GM18861 (cell line): Measurements from ENCODE around the gene CRK.

Experiments used
- ATAC-seq: cut with Tn5 transposase; IDR thresholded peaks from one replicate; pipeline ENCODE4 v1.9.1; 2021; ENCODE audit not compliant: unreplicated experiment

CRK gene

DNA sequence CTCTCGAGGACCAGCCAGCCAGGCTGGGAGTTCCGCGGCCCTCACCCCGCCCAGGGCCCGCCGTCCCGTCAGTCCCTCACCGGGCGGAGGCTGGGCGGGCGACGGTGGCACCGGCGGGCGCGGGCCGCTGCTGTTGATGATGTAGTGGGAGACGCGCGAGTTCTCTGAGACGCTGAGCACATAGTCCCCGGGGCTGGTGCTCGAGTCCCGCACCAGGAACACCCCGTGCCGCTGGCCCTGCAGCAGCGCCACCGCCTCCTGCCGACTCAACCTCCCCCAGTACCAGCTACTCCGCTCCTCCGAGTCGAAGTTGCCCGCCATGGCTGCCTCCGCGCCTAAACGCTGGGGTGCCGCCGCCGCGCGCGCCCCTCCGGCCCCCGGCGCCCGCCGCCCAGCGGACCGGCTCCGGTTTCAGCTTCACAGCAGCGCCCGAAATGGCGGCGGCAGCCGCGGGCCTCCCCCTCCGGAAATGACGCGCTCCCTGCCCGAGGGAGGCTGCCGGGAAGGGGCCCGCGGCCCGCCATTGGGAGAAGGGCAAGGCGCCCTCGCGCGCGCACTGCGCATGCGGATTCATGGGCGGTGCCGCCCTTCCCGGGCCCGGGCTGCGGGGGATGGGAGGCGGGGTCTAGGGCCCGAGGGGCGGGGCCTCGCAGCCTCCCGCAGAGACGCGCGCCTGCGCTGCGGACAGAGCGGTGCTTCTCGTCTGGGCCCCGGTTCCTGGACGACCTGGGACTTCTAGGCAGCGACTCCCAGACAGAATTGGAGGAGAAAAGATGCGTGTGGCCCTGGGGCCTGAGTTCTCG, at the start of gene CRK:
CRK (minus strand) TSS at position 436 of the 803 bp plus-strand sequence; CDS start at position 321, 115 bp downstream.
- ATAC-seq: peak; percentile 71

GRCh38 chr17:1505586-1505985, 49.6 kb upstream of the CRK start:
- ATAC-seq: no peak

GRCh38 chr17:1504866-1505265, 48.8 kb upstream of the CRK start:
- no peak for ATAC-seq

DNA sequence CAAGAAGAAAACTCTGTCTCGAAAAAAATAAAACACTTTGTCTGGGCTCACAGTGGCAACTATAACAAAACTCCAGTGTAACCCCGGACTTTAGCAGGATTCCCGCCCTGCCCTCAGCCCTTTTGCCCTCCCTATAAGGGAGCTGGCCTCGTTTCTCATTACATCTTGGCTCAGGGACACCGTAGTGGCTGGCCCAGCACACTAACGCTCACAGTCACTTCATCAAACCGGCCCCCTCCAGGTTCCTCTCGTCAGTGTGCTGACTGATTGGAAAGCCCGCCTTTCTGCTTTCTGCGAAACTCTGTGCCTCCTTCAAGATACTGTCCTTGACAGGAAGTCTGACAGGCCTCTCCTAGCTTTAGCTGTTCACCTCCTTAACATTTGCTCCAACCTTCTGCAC, 47.7 kb upstream of the CRK start:
- no peak for ATAC-seq

DNA sequence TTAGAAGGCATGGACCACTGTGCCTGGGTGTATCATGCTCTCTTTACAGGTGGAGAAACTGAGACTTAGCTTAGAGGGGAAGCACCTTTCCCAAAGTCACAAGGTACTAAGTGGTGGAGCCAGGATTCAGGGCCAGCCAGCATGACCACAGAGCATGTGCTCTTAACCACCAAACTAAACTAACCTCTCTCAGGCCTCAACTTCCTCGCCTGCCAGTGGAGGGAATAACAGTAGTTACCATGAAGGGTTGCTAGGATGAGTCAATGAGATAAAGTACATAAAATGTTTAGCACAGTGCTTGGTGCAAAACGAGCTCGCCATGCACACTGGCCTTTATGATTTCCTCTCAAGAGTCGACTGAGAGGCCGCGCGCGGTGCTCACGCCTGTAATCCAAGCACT, 42.8 kb upstream of the CRK start:
- no peak for ATAC-seq

GRCh38 chr17:1498233-1498632, 42.2 kb upstream of the CRK start:
- no peak for ATAC-seq

DNA sequence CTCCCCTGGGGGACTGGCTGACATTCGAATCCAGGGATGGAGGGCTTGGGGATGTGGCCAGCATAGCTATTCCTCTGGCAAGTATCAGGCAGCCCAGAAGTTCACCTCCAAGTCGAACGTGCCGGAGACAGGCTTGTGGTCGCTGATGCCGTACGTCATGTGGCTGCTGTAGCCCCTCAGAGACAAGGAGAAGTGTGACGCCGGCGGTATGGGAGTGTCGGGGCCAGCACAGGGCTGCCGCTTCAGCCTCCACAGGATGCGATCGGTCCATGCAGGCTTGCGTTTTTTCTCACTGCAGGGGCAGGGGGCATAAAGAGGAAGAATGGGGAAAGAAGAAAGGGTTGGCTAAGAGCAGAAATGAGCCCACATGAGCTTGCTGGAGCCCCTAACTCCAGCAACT, 41.8 kb upstream of the CRK start:
- no peak for ATAC-seq

GRCh38 chr17:1496869-1497268, 40.8 kb upstream of the CRK start:
- ATAC-seq: no peak

GRCh38 chr17:1495265-1495989, 39.4 kb upstream of the CRK start:
- no peak for ATAC-seq

DNA sequence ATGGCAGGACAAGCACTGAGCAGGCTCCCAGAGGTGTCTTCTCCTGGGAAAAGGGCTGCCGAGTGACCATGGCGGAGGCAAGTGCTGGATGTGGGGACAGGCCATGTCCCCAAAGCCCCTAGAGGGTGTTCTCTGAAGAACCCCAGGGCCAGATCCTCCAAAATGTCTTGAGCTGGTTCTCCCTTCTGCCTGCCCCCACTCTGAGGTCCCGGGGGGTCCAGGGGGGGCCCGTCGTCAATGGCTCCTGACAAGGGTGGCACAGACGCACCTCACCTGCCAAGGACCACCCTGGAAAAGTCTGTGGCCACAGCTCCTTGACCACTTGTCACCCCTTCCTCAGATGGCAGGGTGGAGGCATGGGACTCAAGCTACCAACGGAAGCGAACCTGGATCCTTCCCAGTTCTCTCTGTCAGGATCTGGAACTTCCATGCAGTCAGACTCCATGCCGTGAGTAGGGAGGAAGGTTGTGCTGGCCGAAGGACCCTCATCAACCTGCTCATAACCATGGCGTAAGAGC, 38.8 kb upstream of the CRK start:
- no peak for ATAC-seq

GRCh38 chr17:1494203-1494602, 38.2 kb upstream of the CRK start:
- no peak for ATAC-seq

DNA sequence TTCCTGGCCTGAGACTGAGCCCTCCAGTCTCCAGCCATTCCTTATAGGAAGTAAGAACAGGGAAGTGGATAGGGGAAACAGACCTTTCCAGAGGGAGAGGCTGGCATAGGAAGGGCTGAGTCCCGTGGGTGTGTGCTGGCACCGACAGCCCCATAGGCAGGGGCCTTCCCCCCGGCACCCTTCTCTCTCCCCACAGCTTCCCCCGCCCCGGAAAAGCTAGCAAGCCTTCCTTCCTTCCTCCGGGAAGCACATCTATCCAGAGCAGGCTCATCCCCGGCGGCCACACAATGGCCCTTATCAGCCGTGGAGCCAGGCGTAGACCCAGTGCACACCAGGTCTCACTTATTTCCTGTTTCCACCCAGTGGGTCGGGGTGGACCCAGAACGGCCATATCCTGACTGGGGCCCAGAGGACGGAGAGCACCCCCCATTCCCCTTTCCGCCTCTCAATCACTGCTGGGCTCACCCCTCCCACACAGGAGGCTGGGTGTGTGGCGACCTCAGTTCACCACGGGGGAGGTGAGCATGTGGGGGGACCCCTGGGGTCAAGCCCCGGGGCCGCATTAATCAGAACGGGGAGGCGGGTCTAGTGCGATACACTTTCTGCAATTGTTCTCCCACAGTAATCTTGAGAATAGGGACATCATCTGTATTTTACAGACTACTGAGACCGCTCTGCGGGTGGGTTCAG, 37.4 kb upstream of the CRK start:
- no peak for ATAC-seq

DNA sequence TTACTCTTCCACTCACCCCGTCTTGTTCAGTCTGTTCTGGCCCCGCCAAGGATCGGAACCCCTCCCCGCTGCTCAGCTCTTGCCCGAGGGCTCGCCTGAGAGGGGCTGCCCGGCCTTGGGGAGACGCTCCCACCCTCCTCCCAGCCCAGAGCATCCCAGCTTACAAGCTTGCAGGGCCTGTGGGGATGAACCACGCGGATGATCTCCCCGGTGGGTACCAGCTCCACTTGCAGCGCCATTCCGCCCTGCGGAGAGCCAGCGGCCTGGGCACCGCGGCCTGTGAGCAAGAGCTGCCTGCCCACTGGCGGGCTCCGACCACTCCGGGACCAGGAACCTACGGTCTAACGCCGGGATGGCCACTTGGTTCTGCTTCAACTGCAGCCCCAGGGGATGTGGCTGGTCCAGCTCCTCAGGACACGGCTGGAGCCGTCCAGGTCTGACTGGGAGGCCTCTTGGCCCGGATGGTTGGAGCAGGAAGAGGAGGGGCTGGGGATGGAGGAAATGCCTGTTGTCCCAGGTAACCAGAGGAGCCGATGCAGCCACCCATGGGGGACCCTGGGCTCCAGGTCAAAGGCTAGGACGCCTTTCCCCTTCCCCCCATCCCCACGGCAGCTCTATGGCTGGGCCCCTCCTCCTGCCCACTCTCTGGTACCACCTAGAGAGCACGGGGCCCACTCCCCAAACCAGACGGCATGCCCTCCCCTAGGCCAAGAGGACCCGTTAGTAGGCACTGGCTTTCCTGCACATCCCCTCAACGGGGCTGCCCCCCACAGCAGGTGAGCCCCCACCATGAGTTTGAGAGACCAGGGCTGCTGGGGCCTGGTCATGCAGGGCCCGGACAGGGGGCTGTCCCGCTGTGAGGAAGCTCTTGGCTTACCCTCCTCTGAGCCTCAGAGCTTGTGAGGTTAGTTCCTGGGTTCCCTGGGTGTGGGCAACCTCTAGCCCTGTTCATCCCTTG, 36.5 kb upstream of the CRK start, which contains the start of gene MYO1C:
MYO1C (minus strand) TSS at position 438 of the 958 bp plus-strand sequence; CDS start at position 239, 199 bp downstream.
- no peak for ATAC-seq

- ATAC-seq: no peak
These were observed 35.6 kb upstream of the CRK start for GRCh38 chr17:1491443-1492248.

GRCh38 chr17:1490643-1491442, 34.8 kb upstream of the CRK start:
- no peak for ATAC-seq

DNA sequence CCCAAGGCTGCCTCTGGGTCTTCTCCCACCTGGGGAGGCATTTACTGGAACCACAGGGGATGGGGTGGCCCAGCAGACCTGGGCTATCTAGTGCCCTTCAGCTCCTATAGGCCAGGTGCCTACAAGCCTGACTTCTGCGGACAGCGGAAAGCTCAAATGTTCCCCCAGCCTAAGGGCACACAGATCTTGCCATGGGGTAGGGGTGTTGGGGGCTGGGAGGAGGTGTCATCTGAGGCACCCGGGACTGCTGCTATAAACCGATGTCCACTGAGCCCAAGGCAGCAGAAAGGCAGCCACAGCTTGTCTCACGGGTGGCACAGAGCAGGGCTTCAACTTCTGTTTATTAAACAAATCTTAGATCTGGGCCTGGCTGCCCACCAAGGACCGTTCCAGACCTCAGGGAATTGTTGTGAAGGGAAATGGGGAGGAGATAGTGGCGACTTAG, 32.8 kb upstream of the CRK start:
- ATAC-seq: no peak

- no peak for ATAC-seq
These were observed 32.1 kb upstream of the CRK start for GRCh38 chr17:1487939-1488825.
